OCI-M2 (cell line): ENCODE data around the gene RBBP8NL.

Source experiments
- DNase-seq: peaks from one replicate; lab custom pipeline; 2025; ENCODE audit not compliant: unreplicated experiment; lab: John Stamatoyannopoulos, UW

The RBBP8NL gene

GRCh38 chr20:62394248-62395245, 32.8 kb downstream of the RBBP8NL start:
- DNase-seq, result no peak

GRCh38 chr20:62393830-62394229, 33.5 kb downstream of the RBBP8NL start:
- no peak for DNase-seq

- DNase-seq, result no peak
Observed at GRCh38 chr20:62393335-62393665, 34.0 kb downstream of the RBBP8NL start.

GRCh38 chr20:62392621-62393334, 34.6 kb downstream of the RBBP8NL start:
- no peak for DNase-seq

- DNase-seq, result no peak
Observed at GRCh38 chr20:62392077-62392418, 35.3 kb downstream of the RBBP8NL start.

GRCh38 chr20:62391165-62392076, 35.9 kb downstream of the RBBP8NL start:
- DNase-seq, result no peak

GRCh38 chr20:62390317-62391164, 36.8 kb downstream of the RBBP8NL start:
- DNase-seq, result no peak

- DNase-seq, result no peak
Observed at GRCh38 chr20:62389601-62390087, 37.7 kb downstream of the RBBP8NL start.

- DNase-seq, result no peak
Observed at GRCh38 chr20:62388839-62389600, 38.3 kb downstream of the RBBP8NL start.

- DNase-seq, result no peak
Observed at GRCh38 chr20:62387933-62388635, 39.3 kb downstream of the RBBP8NL start.

- no peak for DNase-seq
Observed at GRCh38 chr20:62387219-62387913, 40.0 kb downstream of the RBBP8NL start.

GRCh38 chr20:62386383-62387218, 40.7 kb downstream of the RBBP8NL start, which contains the start of gene RPS21:
TSS of gene RPS21 (plus strand) at chr20:62387103. CDS start at chr20:62387339, 236 bp downstream.
- peak; percentile 55 for DNase-seq

- peak; percentile 37 for DNase-seq
Observed at GRCh38 chr20:62382306-62383198, 44.8 kb downstream of the RBBP8NL start.

GRCh38 chr20:62381842-62382241, 45.5 kb downstream of the RBBP8NL start:
- DNase-seq, result no peak

- no peak for DNase-seq
Observed at GRCh38 chr20:62381202-62381797, 46.0 kb downstream of the RBBP8NL start.

GRCh38 chr20:62378215-62378614, 49.1 kb downstream of the RBBP8NL start:
- no peak for DNase-seq
